ENCODE data around the gene PPP1R12B.
"Not testable (repeated sequence)": the region's sequence is repeated elsewhere in the genome, so short reads cannot be mapped to it uniquely, and the experiment has no call there.

The PPP1R12B gene

GRCh38 chr1:202638701-202639305 is 290.3 kb downstream of the PPP1R12B start:
- DNase-seq, result not testable (repeated sequence)

DNA sequence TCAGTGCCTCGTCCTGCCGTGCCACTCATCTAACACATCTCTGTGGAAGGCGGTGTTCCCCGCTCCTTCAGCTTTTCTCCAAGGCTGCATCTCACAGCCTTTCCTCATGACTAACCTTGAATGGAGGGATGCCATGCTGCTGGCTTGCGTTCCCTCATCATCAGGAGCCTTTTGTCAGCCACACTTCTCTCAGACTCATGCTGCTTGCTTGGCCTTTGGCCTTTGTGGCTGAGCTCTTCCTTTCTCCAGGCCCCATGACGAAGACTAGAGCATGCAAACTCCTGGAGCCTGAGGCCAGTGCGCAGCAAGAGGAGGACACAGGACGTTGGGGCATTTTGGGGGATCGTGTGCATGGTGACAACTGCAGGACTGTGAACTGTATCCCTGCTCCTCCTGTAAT is 291.0 kb downstream of the PPP1R12B start:
- no peak for DNase-seq

- DNase-seq, result no peak
These were observed 293.7 kb downstream of the PPP1R12B start for GRCh38 chr1:202642212-202642611.
